DND-41 (cell line): Measurements from ENCODE around the gene CDK13.

Experiments used
- CTCF ChIP-seq: IDR thresholded peaks from 2 replicates; pipeline ENCODE4 v1.5.1; 2012; ENCODE audit warnings: borderline replicate concordance, low read length, moderate library complexity, mild to moderate bottlenecking; ENCODE audit not compliant: poor library complexity, severe bottlenecking; ENCODE audit errors: extremely low read depth
- EZH2 ChIP-seq: IDR thresholded peaks from 3 replicates; pipeline ENCODE4 v1.6.1; 2012; ENCODE audit warnings: borderline replicate concordance, low read depth, mild to moderate bottlenecking, moderate library complexity, low read length, inconsistent platforms; ENCODE audit not compliant: severe bottlenecking

GRCh38 chr7:39949971-39950472 lies at the start of gene CDK13:
- TF ChIP-seq CTCF (peak; percentile 26), EZH2 (no peak)
